Measurements from ENCODE around the gene PLA2G15. TPM values are rescaled to one million over a fixed set of nuclear protein-coding genes. Genes with fewer than 3 reads are reported as not detected.

PLA2G15 gene
- polyA plus RNA-seq, 2 of the 4 experiments (the other 2 are of a cell fraction), result 4.8 to 8.7 TPM

DNA sequence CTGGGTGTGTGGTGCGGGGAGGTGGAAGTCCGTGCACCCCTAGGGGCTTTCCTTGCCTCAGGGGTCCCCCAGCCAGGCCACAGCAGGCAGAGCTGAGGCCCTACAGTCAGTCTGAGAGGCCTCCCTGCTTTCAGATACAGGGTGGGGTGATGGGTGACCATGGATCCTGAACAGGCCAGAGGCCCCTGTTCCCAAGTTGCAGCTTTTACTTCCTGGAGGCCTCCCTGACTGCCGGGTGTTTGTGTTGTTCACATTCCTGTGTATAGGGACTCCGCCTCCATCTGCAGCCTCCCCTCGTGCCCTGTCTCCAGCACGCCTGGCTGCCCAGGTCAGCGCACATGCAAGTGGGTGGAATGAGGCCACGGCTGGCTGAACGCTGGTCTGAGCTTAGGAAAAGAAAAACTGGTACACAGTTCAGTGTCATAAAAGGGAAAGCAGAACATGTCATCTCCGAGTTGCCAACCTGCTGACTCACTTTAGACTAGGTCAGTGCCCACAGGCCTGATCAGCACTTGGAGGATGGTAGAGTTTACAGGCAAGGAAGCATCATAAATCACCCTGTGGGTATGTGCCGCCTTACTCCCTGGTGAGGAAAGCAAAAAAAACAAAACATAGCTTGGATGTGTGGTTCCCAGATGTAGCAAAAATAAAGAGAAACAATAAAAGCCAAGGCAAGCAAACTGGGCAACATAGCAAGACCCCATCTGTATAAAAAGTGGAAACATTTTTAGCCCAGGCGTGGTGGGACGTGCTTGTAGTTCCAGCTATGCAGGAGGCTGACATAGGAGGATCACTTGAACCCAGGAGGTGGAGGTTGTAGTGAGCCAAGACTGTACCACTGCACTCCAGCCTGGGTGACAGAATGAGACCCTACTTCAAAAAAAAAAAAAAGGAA is 13.0 kb downstream of the PLA2G15 start:
- POLR2A ChIA-PET, result interaction anchor here (1.2 to 1.4 kb wide), 2 partner anchors 20 to 53 kb away, joined by 4 to 7 read pairs; partner anchors contain the start of genes PRMT7 and SLC7A6OS

DNA sequence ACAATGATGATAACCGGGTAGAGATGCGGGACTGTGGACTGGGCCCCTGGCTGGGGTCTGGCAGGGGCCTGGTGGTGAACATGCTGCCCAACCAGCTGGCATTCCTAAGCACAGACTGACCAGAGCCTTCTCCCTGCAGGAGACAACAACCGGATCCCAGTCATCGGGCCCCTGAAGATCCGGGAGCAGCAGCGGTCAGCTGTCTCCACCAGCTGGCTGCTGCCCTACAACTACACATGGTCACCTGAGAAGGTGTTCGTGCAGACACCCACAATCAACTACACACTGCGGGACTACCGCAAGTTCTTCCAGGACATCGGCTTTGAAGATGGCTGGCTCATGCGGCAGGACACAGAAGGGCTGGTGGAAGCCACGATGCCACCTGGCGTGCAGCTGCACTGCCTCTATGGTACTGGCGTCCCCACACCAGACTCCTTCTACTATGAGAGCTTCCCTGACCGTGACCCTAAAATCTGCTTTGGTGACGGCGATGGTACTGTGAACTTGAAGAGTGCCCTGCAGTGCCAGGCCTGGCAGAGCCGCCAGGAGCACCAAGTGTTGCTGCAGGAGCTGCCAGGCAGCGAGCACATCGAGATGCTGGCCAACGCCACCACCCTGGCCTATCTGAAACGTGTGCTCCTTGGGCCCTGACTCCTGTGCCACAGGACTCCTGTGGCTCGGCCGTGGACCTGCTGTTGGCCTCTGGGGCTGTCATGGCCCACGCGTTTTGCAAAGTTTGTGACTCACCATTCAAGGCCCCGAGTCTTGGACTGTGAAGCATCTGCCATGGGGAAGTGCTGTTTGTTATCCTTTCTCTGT is 14.0 kb downstream of the PLA2G15 start:
- FAIRE-seq (no peak), ATAC-seq (no peak), DNase-seq (ENCODE audit: low read depth in 1 of 2, low spot score in 1 of 2) (no peak)
- ChIA-PET POLR2A (interaction anchor here (1.4 kb wide), 1 partner anchor 22 kb away, joined by 7 read pairs; no protein-coding TSS in a partner anchor), CTCF (interaction anchor here (3.6 to 8.1 kb wide), 7 partner anchors 7 to 67 kb away, joined by 18 to 335 read pairs (median 89); partner anchors contain the start of gene PLA2G15)
- no peak overlapping the region for H3K4me3 ChIP-seq
- H3K9me3 ChIP-seq, result no peaks in the 10 kb centered on the region
- H3K4me1 ChIP-seq, result peaks cover 24% of the 10 kb centered on the region
- TF ChIP-seq KDM1A (IDR thresholded peaks at IDR 0.05; ENCODE audit: low read depth), result no peak
- TF ChIP-seq BHLHE40 (IDR thresholded peaks at IDR 0.05; ENCODE audit: low read depth, low read length), result no peak
- TF ChIP-seq ZFP36 (IDR thresholded peaks at IDR 0.05; ENCODE audit: borderline replicate concordance, partially characterized antibody), result no peak
- no peak for TF ChIP-seq CBX8 (IDR thresholded peaks at IDR 0.05)
- TF ChIP-seq NPAS2 (CRISPR knock-in tag; IDR thresholded peaks at IDR 0.05; ENCODE audit: borderline replicate concordance), result no peak
- no peak for TF ChIP-seq EHF (CRISPR knock-in tag; IDR thresholded peaks at IDR 0.05)
- TF ChIP-seq POLR2A (IDR thresholded peaks at IDR 0.05; ENCODE audit: low read length), result no peak
- 89% methylated on average over 23 of the region's 27 CpGs for WGBS (ENCODE audit: missing lambda C conversion rate)
- H3K4me2 ChIP-seq, result no peak overlapping the region
- peak overlapping the region in 1 of 2 experiments; percentile 83; a peak in 3 of 6 replicates for H3K27ac ChIP-seq

More for the DNA sequence above, 13.0 kb downstream of the PLA2G15 start:
- H3K4me3 ChIP-seq, result no peak overlapping the region
- H3K27ac ChIP-seq, result peak overlapping the region; percentile 63 to 83
- TF ChIP-seq JUN (IDR thresholded peaks at IDR 0.05) (no peak), FOSB (CRISPR knock-in tag; IDR thresholded peaks at IDR 0.05) (no peak), MAFK (IDR thresholded peaks at IDR 0.05; ENCODE audit: partially characterized antibody) (peak; percentile 63), FOSL2 (IDR thresholded peaks at IDR 0.05) (no peak), FOSL2 (CRISPR knock-in tag; IDR thresholded peaks at IDR 0.05) (peak; percentile 29; the same call in 1 of the 2 replicates), CBX8 (IDR thresholded peaks at IDR 0.05) (no peak)
- TF ChIP-seq, protein P1, sequence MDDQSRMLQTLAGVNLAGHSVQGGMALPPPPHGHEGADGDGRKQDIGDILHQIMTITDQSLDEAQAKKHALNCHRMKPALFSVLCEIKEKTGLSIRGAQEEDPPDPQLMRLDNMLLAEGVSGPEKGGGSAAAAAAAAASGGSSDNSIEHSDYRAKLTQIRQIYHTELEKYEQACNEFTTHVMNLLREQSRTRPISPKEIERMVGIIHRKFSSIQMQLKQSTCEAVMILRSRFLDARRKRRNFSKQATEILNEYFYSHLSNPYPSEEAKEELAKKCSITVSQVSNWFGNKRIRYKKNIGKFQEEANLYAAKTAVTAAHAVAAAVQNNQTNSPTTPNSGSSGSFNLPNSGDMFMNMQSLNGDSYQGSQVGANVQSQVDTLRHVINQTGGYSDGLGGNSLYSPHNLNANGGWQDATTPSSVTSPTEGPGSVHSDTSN (IDR thresholded peaks at IDR 0.05), result no peak
- TF ChIP-seq, protein P2, sequence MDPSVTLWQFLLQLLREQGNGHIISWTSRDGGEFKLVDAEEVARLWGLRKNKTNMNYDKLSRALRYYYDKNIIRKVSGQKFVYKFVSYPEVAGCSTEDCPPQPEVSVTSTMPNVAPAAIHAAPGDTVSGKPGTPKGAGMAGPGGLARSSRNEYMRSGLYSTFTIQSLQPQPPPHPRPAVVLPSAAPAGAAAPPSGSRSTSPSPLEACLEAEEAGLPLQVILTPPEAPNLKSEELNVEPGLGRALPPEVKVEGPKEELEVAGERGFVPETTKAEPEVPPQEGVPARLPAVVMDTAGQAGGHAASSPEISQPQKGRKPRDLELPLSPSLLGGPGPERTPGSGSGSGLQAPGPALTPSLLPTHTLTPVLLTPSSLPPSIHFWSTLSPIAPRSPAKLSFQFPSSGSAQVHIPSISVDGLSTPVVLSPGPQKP (IDR thresholded peaks at IDR 0.05; ENCODE audit: low read depth, low read length), result no peak
- TF ChIP-seq, protein P3, sequence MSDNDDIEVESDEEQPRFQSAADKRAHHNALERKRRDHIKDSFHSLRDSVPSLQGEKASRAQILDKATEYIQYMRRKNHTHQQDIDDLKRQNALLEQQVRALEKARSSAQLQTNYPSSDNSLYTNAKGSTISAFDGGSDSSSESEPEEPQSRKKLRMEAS (IDR thresholded peaks at IDR 0.05), result 0 out of 2 replicates have a peak, but pooled peaks have one; percentile 22
- FAIRE-seq, result no peak
- peak in 1 of 2 experiments; percentile 65 for DNase-seq (ENCODE audit: low read depth in 1 of 2, low spot score in 1 of 2)
- peak overlapping the region; percentile 52 for H3K4me2 ChIP-seq
- 49% methylated on average over 11 of the region's 13 CpGs for WGBS (ENCODE audit: missing lambda C conversion rate)
- H3K9me3 ChIP-seq, result no peaks in the 10 kb centered on the region
- peak; percentile 54 to 74; a peak in 4 of 6 replicates for ATAC-seq
- CTCF ChIA-PET, result interaction anchor here (0.7 to 8.1 kb wide), 7 partner anchors 6 to 164 kb away, joined by 3 to 335 read pairs (median 42); partner anchors contain the start of gene PLA2G15
- peaks cover 18% of the 10 kb centered on the region for H3K4me1 ChIP-seq

DNA sequence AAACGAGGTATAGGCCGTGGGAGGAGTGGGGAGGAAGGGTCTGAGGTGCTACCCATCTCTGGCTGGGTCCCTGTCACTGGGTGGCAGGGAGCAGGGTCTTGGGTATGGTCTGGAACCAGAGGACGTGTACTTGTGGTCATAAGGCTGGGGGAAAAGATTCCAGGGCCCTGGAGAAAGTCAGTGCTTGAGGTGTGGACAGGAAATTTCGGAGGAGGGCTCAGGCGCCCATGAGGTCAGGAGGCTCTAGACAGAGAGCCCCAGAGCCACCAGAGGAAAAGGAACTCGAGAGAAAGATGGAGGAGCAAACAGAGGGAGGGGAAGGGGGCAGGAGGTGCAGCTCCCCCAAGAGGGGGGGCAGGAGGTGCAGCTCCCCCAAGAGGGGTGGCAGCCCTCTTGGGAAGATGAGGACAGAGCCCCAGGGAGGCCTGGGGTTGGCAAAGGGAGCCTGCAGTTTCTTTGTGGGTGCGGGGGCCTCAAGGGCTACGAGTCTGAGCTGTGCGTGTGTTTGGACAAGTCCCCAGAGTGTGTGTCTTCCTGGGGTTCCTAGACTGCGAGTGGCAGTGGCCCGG is 18.5 kb downstream of the PLA2G15 start:
- WGBS (ENCODE audit: missing lambda C conversion rate), result 47% methylated on average over 9 of the region's 11 CpGs
- CTCF ChIA-PET, result interaction anchor here (0.6 to 8.1 kb wide), 27 partner anchors 11 to 771 kb away, joined by 3 to 335 read pairs (median 7); partner anchors contain the start of genes PLA2G15, PRMT7 and SLC7A6OS

More for the DNA sequence above, 18.5 kb downstream of the PLA2G15 start:
- Histone ChIP-seq H3K4me3 (peak overlapping the region; percentile 85), H3K4me1 (peaks cover 35% of the 10 kb centered on the region), H3K4me2 (peak overlapping the region; percentile 84), H3K27ac (peak overlapping the region; percentile 94 to 97), H3K9me3 (no peaks in the 10 kb centered on the region)
- peak in 1 of 2 experiments; percentile 8; a peak in 2 of 6 replicates for ATAC-seq
- POLR2A ChIA-PET, result interaction anchor here (0.6 to 2.7 kb wide), 22 partner anchors 9 to 497 kb away, joined by 3 to 47 read pairs (median 4); partner anchors contain the start of genes PLA2G15, PRMT7 and SLC7A6OS
- no peak for FAIRE-seq
- DNase-seq (ENCODE audit: low read depth in 1 of 2, low spot score in 1 of 2), result no peak
- TF ChIP-seq, protein P4, sequence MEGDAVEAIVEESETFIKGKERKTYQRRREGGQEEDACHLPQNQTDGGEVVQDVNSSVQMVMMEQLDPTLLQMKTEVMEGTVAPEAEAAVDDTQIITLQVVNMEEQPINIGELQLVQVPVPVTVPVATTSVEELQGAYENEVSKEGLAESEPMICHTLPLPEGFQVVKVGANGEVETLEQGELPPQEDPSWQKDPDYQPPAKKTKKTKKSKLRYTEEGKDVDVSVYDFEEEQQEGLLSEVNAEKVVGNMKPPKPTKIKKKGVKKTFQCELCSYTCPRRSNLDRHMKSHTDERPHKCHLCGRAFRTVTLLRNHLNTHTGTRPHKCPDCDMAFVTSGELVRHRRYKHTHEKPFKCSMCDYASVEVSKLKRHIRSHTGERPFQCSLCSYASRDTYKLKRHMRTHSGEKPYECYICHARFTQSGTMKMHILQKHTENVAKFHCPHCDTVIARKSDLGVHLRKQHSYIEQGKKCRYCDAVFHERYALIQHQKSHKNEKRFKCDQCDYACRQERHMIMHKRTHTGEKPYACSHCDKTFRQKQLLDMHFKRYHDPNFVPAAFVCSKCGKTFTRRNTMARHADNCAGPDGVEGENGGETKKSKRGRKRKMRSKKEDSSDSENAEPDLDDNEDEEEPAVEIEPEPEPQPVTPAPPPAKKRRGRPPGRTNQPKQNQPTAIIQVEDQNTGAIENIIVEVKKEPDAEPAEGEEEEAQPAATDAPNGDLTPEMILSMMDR (IDR thresholded peaks at IDR 0.05), result no peak
- TF ChIP-seq, protein P5, sequence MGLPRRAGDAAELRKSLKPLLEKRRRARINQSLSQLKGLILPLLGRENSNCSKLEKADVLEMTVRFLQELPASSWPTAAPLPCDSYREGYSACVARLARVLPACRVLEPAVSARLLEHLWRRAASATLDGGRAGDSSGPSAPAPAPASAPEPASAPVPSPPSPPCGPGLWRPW (IDR thresholded peaks at IDR 0.05), result no peak
- TF ChIP-seq HOXB13 (CRISPR knock-in tag; IDR thresholded peaks at IDR 0.05; ENCODE audit: low read depth), result no peak
- TF ChIP-seq, protein P6, sequence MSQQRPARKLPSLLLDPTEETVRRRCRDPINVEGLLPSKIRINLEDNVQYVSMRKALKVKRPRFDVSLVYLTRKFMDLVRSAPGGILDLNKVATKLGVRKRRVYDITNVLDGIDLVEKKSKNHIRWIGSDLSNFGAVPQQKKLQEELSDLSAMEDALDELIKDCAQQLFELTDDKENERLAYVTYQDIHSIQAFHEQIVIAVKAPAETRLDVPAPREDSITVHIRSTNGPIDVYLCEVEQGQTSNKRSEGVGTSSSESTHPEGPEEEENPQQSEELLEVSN (IDR thresholded peaks at IDR 0.05; ENCODE audit: borderline replicate concordance, low read depth), result no peak
- no peak for TF ChIP-seq NFE2L2 (conservative IDR thresholded peaks at IDR 0.05; ENCODE audit: low read length)
- TF ChIP-seq ZSCAN20 (CRISPR knock-in tag; IDR thresholded peaks at IDR 0.05), result no peak
- TF ChIP-seq MYC (IDR thresholded peaks at IDR 0.05; ENCODE audit: borderline replicate concordance, low read length), result no peak
- TF ChIP-seq RARB (CRISPR knock-in tag; IDR thresholded peaks at IDR 0.05), result no peak
- TF ChIP-seq JUN (IDR thresholded peaks at IDR 0.05), result no peak
- no peak for TF ChIP-seq RFX5 (IDR thresholded peaks at IDR 0.05)
